Endodermal cell (in vitro differentiated cells): ENCODE data around the gene SPRR3. TPM values are rescaled to one million over a fixed set of nuclear protein-coding genes. Genes with fewer than 3 reads are reported as not detected.

Source experiments
- DNase-seq: peaks from one replicate; pipeline ENCODE4 v3.0.0-alpha.2; 2017
- H3K27ac ChIP-seq: 2 replicates; pipeline ENCODE4 v1.5.1; 2013; ENCODE audit warnings: mild to moderate bottlenecking, low read depth, low read length, moderate library complexity
- H3K27me3 ChIP-seq: 2 replicates; pipeline ENCODE4 v1.6.1; 2013; ENCODE audit warnings: mild to moderate bottlenecking, low read length, moderate library complexity; ENCODE audit not compliant: insufficient read depth, control insufficient read depth, poor library complexity, severe bottlenecking
- H3K36me3 ChIP-seq: 2 replicates; pipeline ENCODE4 v1.7.0; 2013; ENCODE audit warnings: mild to moderate bottlenecking, low read length, moderate library complexity; ENCODE audit not compliant: control insufficient read depth, insufficient read depth
- H3K4me1 ChIP-seq: one replicate; pipeline ENCODE4 v1.7.0; 2013; ENCODE audit warnings: low read length; ENCODE audit not compliant: control insufficient read depth, insufficient read depth
- H3K4me3 ChIP-seq: 2 replicates; pipeline ENCODE4 v1.5.1; 2013; ENCODE audit warnings: mild to moderate bottlenecking, low read length, moderate library complexity
- H3K9ac ChIP-seq: 2 replicates; pipeline ENCODE4 v1.6.1; 2013; ENCODE audit warnings: mild to moderate bottlenecking, low read length, moderate library complexity; ENCODE audit not compliant: poor library complexity, severe bottlenecking; ENCODE audit errors: extremely low read depth
- H3K9me3 ChIP-seq: 2 replicates; pipeline ENCODE4 v1.6.1; 2013; ENCODE audit warnings: mild to moderate bottlenecking, low read length, moderate library complexity; ENCODE audit not compliant: control insufficient read depth
- H3K27ac Mint-ChIP-seq: 2 replicates; pipeline ENCODE4 v1.8.0; 2020; ENCODE audit warnings: mixed read lengths
- H3K27me3 Mint-ChIP-seq: 2 replicates; pipeline ENCODE4 v1.8.0; 2021; ENCODE audit warnings: mild to moderate bottlenecking, mixed read lengths; ENCODE audit not compliant: insufficient read depth
- H3K36me3 Mint-ChIP-seq: 2 replicates; pipeline ENCODE4 v1.8.0; 2020; ENCODE audit warnings: low read depth, mixed read lengths
- H3K4me1 Mint-ChIP-seq: 2 replicates; pipeline ENCODE4 v1.8.0; 2020; ENCODE audit warnings: mixed read lengths
- H3K4me3 Mint-ChIP-seq: 2 replicates; pipeline ENCODE4 v1.8.0; 2020; ENCODE audit warnings: mild to moderate bottlenecking, moderate library complexity, mixed read lengths
- H3K9me3 Mint-ChIP-seq: 2 replicates; pipeline ENCODE4 v1.8.0; 2020; ENCODE audit warnings: mild to moderate bottlenecking, mixed read lengths
- CTCF ChIP-seq: fragments of 200-600 bp; sonication (generic); conservative IDR thresholded peaks from 2 replicates; pipeline ENCODE4 v1.5.0; 2021; ENCODE audit warnings: antibody characterized with exemption, mild to moderate bottlenecking
- WGBS, 2 experiments: methylation state at CpG; one replicate each; pipeline versions ENCODE4 v1.1.5 to v1.1.7; 2013; ENCODE audit warnings: missing lambda C conversion rate in 2 of 2, mixed read lengths in 1 of 2; ENCODE audit not compliant: insufficient coverage in 1 of 2, insufficient read length in 1 of 2; 5-methylcytosine and 5-hydroxymethylcytosine counted together
- total RNA-seq, 2 donors: library from RNA; stranded (reverse); fragmentation: NEBNext Ultra II Directional in 1 of 2; extraction: Animal tissue kit (Norgen Biotek cat#: 25700) in 1 of 2; gene quantifications; 2 replicates in 1 of 2; 3 replicates in 1 of 2; pipeline ENCODE4 v1.2.1, GENCODE V29; 2021

Gene SPRR3
- total RNA-seq, 2 donors from 2014 or later = not detected

GRCh38 chr1:152993186-152993585, 8.4 kb upstream of the SPRR3 start:
- TF ChIP-seq CTCF = no peak
- H3K9ac ChIP-seq = no peak overlapping the region
- WGBS, 2 experiments = 67 to 88% methylated on average over 3 to 6 of the region's 6 CpGs
- Mint-ChIP-seq H3K27ac (no peak overlapping the region), H3K27me3 (peaks cover 11% of the 10 kb centered on the region), H3K36me3 (no peaks in the 10 kb centered on the region), H3K4me1 (peaks cover 8% of the 10 kb centered on the region), H3K4me3 (no peak overlapping the region), H3K9me3 (peaks cover 20% of the 10 kb centered on the region)
- no peak overlapping the region for H3K27ac ChIP-seq
- peaks cover 42% of the 10 kb centered on the region for H3K9me3 ChIP-seq
- H3K27me3 ChIP-seq = no peaks in the 10 kb centered on the region
- no peaks in the 10 kb centered on the region for H3K36me3 ChIP-seq
- H3K4me1 ChIP-seq = no peaks in the 10 kb centered on the region
- DNase-seq = no peak
- H3K4me3 ChIP-seq = no peak overlapping the region

DNA sequence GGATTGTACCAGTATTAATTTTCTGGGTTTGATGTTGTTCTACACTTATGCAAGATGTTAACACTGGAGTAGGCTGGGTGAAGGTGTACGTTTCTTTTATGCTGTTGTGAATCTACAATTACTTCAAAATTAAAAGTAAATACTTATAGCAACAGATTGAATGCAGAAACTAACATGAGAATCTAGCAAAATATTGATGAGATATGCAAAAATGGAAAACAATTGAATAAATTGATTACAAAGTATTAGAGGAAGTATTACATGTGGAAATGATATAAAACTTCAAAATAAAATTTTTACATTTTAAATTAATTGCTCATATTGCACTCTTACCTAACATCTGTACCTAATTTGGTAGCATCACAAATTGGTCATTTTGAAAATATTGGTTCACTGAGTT, 5.7 kb upstream of the SPRR3 start:
- Mint-ChIP-seq H3K4me3 (no peak overlapping the region), H3K27ac (no peak overlapping the region), H3K9me3 (peaks cover 29% of the 10 kb centered on the region), H3K27me3 (peaks cover 3% of the 10 kb centered on the region), H3K36me3 (no peaks in the 10 kb centered on the region), H3K4me1 (peaks cover 17% of the 10 kb centered on the region)
- Histone ChIP-seq H3K9ac (no peak overlapping the region), H3K9me3 (peaks cover 33% of the 10 kb centered on the region), H3K4me1 (no peaks in the 10 kb centered on the region), H3K4me3 (no peak overlapping the region), H3K36me3 (no peaks in the 10 kb centered on the region), H3K27me3 (no peaks in the 10 kb centered on the region), H3K27ac (no peak overlapping the region)
- no peak for DNase-seq
- no CpG with 5 or more reads among the region's 1 CpG for WGBS, 2 experiments
- TF ChIP-seq CTCF = no peak

- Histone ChIP-seq H3K4me3 (no peak overlapping the region), H3K4me1 (no peaks in the 10 kb centered on the region), H3K9me3 (peaks cover 28% of the 10 kb centered on the region), H3K27me3 (no peaks in the 10 kb centered on the region), H3K27ac (no peak overlapping the region), H3K9ac (no peak overlapping the region), H3K36me3 (no peaks in the 10 kb centered on the region)
- peaks cover 36% of the 10 kb centered on the region for H3K9me3 Mint-ChIP-seq
- H3K27me3 Mint-ChIP-seq = peaks cover 3% of the 10 kb centered on the region
- no peaks in the 10 kb centered on the region for H3K36me3 Mint-ChIP-seq
- no peak for TF ChIP-seq CTCF
- no peak for DNase-seq
- peak overlapping the region; percentile 15 for H3K27ac Mint-ChIP-seq
- no peak overlapping the region for H3K4me3 Mint-ChIP-seq
- H3K4me1 Mint-ChIP-seq = peaks cover 18% of the 10 kb centered on the region
- 53 to 58% methylated on average over 4 to 5 of the region's 5 CpGs for WGBS, 2 experiments
Observed at GRCh38 chr1:152996633-152997400, 4.7 kb upstream of the SPRR3 start.
